ENCODE data around the gene GNA12. TPM values are rescaled to one million over a fixed set of nuclear protein-coding genes. Genes with fewer than 3 reads are reported as not detected.
A peak's percentile ranks its signal among the peaks of the same experiment; 100 is the strongest.
"Not testable (repeated sequence)": the region's sequence is repeated elsewhere in the genome, so short reads cannot be mapped to it uniquely, and the experiment has no call there.

Gene GNA12
- polyA plus RNA-seq, 1 of the 3 experiments (the other 2 are of a cell fraction): 64.8 TPM

DNA sequence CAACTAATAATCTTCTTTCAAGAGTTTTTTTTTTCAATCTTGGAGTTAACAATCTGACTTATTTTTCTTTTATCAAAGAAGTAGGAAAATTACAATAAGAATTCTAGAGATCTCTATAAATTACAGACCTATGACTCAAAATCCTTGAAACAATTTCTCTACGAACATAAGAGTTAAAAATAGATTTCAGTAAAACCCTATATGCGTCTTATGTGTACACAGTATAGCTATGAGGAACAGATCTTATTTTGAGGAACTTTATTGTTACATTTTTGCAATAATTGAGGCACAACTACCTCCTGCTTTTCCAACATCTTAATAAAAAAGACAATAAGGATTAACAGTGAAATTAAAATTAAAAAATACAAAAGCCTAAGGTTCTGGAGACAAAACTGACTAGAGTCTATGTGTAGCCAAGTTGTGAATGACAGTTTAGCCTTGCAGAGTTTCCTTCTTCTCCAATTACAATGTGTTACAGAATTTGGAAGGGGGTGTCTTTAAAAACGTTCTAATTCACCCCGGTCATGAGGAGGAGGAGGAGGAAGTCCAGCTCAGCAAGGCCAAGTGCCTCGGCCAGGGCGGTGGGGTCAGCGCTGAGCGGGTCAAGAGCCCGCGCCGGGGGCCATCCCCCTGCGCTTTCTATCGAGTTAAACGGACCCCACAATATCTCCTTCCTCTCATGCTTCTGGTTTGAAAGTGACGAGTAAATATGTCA lies 115.6 kb downstream of the GNA12 start:
- no peak for DNase-seq
- Histone ChIP-seq H3K27me3 (ENCODE audit: insufficient read depth) (no peaks in the 10 kb centered on the region), H3K9ac (no peak overlapping the region), H3K36me3 (replicated peaks in 1 of 2; ENCODE audit: control insufficient read depth in 1 of 2, insufficient read depth in 2 of 2, low read length in 1 of 2) (peaks cover 0 to 42% of the 10 kb centered on the region in 2 experiments), H4K20me1 (ENCODE audit: insufficient read depth) (no peaks in the 10 kb centered on the region), H3K27ac (ENCODE audit: low read depth in 2 of 2, low read length in 1 of 2) (peak overlapping the region in 1 of 2 experiments; percentile 41; a peak in 2 of 4 replicates), H3K9me3 (no peaks in the 10 kb centered on the region), H3F3A (replicated peaks; ENCODE audit: insufficient read depth) (no peaks in the 10 kb centered on the region), H3K4me1 (ENCODE audit: control insufficient read depth in 1 of 2, insufficient read depth in 2 of 2, low read depth in 1 of 2, low read length in 1 of 2) (peaks cover 0 to 2% of the 10 kb centered on the region in 2 experiments; a peak in 1 of 4 replicates), H3K4me3 (ENCODE audit: low read depth in 2 of 2, low read length in 1 of 2) (no peak overlapping the region), H3K79me2 (ENCODE audit: insufficient read depth) (peaks cover 14% of the 10 kb centered on the region; the same call in 1 of the 2 replicates), H2AFZ (ENCODE audit: low read depth) (no peak overlapping the region), H3K9me2 (no peaks in the 10 kb centered on the region), H3K4me2 (no peak overlapping the region)
- CTCF ChIA-PET: interaction anchor here (0.7 to 11.1 kb wide), 5 partner anchors 12 to 161 kb away, joined by 3 to 94 read pairs (median 4); no protein-coding TSS in a partner anchor
- TF ChIP-seq, protein P1, sequence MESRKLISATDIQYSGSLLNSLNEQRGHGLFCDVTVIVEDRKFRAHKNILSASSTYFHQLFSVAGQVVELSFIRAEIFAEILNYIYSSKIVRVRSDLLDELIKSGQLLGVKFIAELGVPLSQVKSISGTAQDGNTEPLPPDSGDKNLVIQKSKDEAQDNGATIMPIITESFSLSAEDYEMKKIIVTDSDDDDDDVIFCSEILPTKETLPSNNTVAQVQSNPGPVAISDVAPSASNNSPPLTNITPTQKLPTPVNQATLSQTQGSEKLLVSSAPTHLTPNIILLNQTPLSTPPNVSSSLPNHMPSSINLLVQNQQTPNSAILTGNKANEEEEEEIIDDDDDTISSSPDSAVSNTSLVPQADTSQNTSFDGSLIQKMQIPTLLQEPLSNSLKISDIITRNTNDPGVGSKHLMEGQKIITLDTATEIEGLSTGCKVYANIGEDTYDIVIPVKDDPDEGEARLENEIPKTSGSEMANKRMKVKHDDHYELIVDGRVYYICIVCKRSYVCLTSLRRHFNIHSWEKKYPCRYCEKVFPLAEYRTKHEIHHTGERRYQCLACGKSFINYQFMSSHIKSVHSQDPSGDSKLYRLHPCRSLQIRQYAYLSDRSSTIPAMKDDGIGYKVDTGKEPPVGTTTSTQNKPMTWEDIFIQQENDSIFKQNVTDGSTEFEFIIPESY (IDR thresholded peaks at IDR 0.05; ENCODE audit: borderline replicate concordance, low read depth): no peak
- TF ChIP-seq YY1 (IDR thresholded peaks at IDR 0.05; ENCODE audit: low read depth): no peak
- TF ChIP-seq MEF2A (IDR thresholded peaks at IDR 0.05; ENCODE audit: borderline replicate concordance, low read depth): no peak
- TF ChIP-seq RAD21 (IDR thresholded peaks at IDR 0.05; ENCODE audit: low read length): no peak
- TF ChIP-seq, protein P2, sequence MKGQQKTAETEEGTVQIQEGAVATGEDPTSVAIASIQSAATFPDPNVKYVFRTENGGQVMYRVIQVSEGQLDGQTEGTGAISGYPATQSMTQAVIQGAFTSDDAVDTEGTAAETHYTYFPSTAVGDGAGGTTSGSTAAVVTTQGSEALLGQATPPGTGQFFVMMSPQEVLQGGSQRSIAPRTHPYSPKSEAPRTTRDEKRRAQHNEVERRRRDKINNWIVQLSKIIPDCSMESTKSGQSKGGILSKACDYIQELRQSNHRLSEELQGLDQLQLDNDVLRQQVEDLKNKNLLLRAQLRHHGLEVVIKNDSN (IDR thresholded peaks at IDR 0.05; ENCODE audit: borderline replicate concordance, low read depth): no peak
- TF ChIP-seq, protein P3, sequence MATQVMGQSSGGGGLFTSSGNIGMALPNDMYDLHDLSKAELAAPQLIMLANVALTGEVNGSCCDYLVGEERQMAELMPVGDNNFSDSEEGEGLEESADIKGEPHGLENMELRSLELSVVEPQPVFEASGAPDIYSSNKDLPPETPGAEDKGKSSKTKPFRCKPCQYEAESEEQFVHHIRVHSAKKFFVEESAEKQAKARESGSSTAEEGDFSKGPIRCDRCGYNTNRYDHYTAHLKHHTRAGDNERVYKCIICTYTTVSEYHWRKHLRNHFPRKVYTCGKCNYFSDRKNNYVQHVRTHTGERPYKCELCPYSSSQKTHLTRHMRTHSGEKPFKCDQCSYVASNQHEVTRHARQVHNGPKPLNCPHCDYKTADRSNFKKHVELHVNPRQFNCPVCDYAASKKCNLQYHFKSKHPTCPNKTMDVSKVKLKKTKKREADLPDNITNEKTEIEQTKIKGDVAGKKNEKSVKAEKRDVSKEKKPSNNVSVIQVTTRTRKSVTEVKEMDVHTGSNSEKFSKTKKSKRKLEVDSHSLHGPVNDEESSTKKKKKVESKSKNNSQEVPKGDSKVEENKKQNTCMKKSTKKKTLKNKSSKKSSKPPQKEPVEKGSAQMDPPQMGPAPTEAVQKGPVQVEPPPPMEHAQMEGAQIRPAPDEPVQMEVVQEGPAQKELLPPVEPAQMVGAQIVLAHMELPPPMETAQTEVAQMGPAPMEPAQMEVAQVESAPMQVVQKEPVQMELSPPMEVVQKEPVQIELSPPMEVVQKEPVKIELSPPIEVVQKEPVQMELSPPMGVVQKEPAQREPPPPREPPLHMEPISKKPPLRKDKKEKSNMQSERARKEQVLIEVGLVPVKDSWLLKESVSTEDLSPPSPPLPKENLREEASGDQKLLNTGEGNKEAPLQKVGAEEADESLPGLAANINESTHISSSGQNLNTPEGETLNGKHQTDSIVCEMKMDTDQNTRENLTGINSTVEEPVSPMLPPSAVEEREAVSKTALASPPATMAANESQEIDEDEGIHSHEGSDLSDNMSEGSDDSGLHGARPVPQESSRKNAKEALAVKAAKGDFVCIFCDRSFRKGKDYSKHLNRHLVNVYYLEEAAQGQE (IDR thresholded peaks at IDR 0.05; ENCODE audit: low read depth, low read length): no peak
- WGBS (ENCODE audit: low lambda C conversion rate): 79% methylated on average over 15 of the region's 15 CpGs
- POLR2A ChIA-PET: no interaction called here

DNA sequence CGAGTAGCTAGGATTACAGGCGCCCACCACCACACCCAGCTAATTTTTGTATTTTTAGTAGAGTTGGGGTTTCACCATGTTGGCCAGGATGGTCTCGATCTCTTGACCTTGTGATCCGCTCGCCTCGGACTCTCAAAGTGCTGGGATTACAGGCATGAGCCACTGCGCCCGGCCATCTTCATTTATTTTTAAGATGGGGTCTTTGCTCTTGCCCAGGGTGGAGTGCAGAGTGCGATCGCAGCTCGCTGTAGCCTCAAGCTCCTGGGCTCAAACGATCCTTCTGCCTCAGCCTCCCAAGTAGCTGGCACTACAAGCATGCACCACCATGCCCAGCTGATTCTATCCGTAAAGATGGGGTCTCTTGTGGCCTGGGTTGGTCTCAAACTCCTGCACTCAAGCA lies 116.9 kb downstream of the GNA12 start:
- H3K9ac ChIP-seq; H3K4me2 ChIP-seq; POLR2A ChIA-PET; H3F3A ChIP-seq (replicated peaks; ENCODE audit: insufficient read depth); H2AFZ ChIP-seq (ENCODE audit: low read depth); H3K27me3 ChIP-seq (ENCODE audit: insufficient read depth); H3K79me2 ChIP-seq (ENCODE audit: insufficient read depth); H3K27ac ChIP-seq (ENCODE audit: low read depth in 2 of 2, low read length in 1 of 2); H3K9me3 ChIP-seq; DNase-seq; H3K4me3 ChIP-seq (ENCODE audit: low read depth in 2 of 2, low read length in 1 of 2); H4K20me1 ChIP-seq (ENCODE audit: insufficient read depth); H3K9me2 ChIP-seq; H3K4me1 ChIP-seq (ENCODE audit: control insufficient read depth in 1 of 2, insufficient read depth in 2 of 2, low read depth in 1 of 2, low read length in 1 of 2): not testable (repeated sequence)
- WGBS (ENCODE audit: low lambda C conversion rate): 81% methylated on average over 13 of the region's 13 CpGs
- H3K36me3 ChIP-seq (replicated peaks in 1 of 2; ENCODE audit: control insufficient read depth in 1 of 2, insufficient read depth in 2 of 2, low read length in 1 of 2): peaks cover 5 to 42% of the 10 kb centered on the region in 2 experiments
- CTCF ChIA-PET: interaction anchor here (1.0 to 11.1 kb wide), 3 partner anchors 11 to 56 kb away, joined by 3 to 94 read pairs (median 3); no protein-coding TSS in a partner anchor
